Measurements from ENCODE around the gene SNX9. TPM values are rescaled to one million over a fixed set of nuclear protein-coding genes. Genes with fewer than 3 reads are reported as not detected.
"Not testable (repeated sequence)": the region's sequence is repeated elsewhere in the genome, so short reads cannot be mapped to it uniquely, and the experiment has no call there.

The SNX9 gene
- total RNA-seq, 2 experiments from 2014 or later: 63.4 to 64.4 TPM

DNA sequence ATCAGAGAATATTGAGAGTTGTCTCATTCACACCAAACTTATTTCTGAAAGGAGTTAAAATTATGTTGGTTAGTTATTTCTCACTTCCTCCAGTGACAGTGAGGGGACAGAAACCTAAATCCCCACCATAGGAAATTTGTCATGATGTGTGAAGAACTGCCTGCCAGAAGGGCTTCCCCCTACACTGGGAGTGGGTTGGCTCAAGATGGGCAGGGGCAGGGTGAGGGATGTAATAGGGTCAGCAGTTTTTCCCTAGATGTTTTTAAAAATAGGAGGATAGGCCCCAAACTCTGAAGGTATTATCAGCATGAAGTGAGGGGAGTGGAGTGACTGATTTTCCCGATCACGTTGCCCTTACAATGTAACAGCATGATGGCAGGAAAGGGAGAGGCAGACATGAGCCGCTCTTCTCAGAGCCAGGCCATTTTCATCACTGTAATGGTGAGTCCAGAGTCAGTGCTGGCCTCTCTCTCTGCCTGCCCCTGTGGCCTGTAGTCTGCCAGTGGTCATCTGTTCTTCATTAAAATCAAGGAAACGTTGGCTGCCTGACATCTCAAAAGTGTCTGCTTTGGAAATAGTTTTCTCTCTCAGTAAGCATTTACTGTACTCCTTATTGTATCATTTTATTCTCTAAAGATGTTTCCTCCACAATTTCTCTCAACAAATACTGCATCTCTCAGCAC is 98.8 kb downstream of the SNX9 start:
- Mint-ChIP-seq H3K9me3 (no peaks in the 10 kb centered on the region), H3K27me3 (no peaks in the 10 kb centered on the region), H3K4me1 (peaks cover 15% of the 10 kb centered on the region), H3K27ac (no peak overlapping the region), H3K36me3 (peaks cover 61% of the 10 kb centered on the region), H3K4me3 (no peak overlapping the region)
- no peak for DNase-seq

- Mint-ChIP-seq H3K9me3 (no peaks in the 10 kb centered on the region), H3K4me1 (peaks cover 11% of the 10 kb centered on the region), H3K36me3 (peaks cover 49% of the 10 kb centered on the region), H3K4me3 (no peak overlapping the region), H3K27ac (no peak overlapping the region), H3K27me3 (no peaks in the 10 kb centered on the region)
- no peak for DNase-seq
Measured at GRCh38 chr6:157925771-157926170, 102.7 kb downstream of the SNX9 start.

GRCh38 chr6:157927011-157927410 is 104.0 kb downstream of the SNX9 start:
- peaks cover 8% of the 10 kb centered on the region for H3K4me1 Mint-ChIP-seq
- H3K9me3 Mint-ChIP-seq: no peaks in the 10 kb centered on the region
- H3K4me3 Mint-ChIP-seq: no peak overlapping the region
- DNase-seq: no peak
- peaks cover 42% of the 10 kb centered on the region for H3K36me3 Mint-ChIP-seq
- H3K27ac Mint-ChIP-seq: no peak overlapping the region
- no peaks in the 10 kb centered on the region for H3K27me3 Mint-ChIP-seq

- H3K4me1 Mint-ChIP-seq: peaks cover 5% of the 10 kb centered on the region
- H3K27ac Mint-ChIP-seq: no peak overlapping the region
- H3K4me3 Mint-ChIP-seq: no peak overlapping the region
- no peaks in the 10 kb centered on the region for H3K9me3 Mint-ChIP-seq
- no peaks in the 10 kb centered on the region for H3K27me3 Mint-ChIP-seq
- no peak for DNase-seq
- H3K36me3 Mint-ChIP-seq: peaks cover 35% of the 10 kb centered on the region
Measured at GRCh38 chr6:157928428-157928827, 105.4 kb downstream of the SNX9 start.

- Mint-ChIP-seq H3K27ac (no peak overlapping the region), H3K27me3 (no peaks in the 10 kb centered on the region), H3K4me3 (no peak overlapping the region), H3K9me3 (no peaks in the 10 kb centered on the region), H3K36me3 (peaks cover 32% of the 10 kb centered on the region), H3K4me1 (no peaks in the 10 kb centered on the region)
- no peak for DNase-seq
Measured at GRCh38 chr6:157929076-157929475, 106.0 kb downstream of the SNX9 start.

GRCh38 chr6:157929765-157930319 is 106.8 kb downstream of the SNX9 start:
- Mint-ChIP-seq H3K4me1 (no peaks in the 10 kb centered on the region), H3K27me3 (no peaks in the 10 kb centered on the region), H3K4me3 (no peak overlapping the region), H3K27ac (no peak overlapping the region), H3K36me3 (peaks cover 25% of the 10 kb centered on the region), H3K9me3 (no peaks in the 10 kb centered on the region)
- DNase-seq: no peak

DNA sequence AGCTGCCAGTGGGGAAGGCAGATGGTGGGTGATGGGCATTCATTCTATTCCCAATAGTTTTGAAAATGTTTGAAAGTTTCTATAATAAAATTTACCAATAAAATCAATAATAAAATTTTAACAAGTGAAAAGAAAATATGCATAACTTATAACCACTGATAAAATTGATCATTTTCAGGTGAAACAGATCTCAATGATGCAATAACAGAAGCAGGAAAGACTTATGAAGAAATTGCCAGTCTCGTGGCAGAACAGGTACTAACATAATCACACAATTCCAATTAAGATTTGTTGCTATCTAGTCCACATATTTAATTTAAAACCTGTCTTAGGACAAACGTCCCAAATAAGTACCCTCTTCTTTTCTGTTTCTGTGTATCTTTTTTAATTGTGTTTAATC is 112.7 kb downstream of the SNX9 start:
- H3K27me3 Mint-ChIP-seq: no peaks in the 10 kb centered on the region
- no peak overlapping the region for H3K4me3 Mint-ChIP-seq
- no peak overlapping the region for H3K27ac Mint-ChIP-seq
- no peak for DNase-seq
- peaks cover 26% of the 10 kb centered on the region for H3K36me3 Mint-ChIP-seq
- H3K9me3 Mint-ChIP-seq: no peaks in the 10 kb centered on the region
- H3K4me1 Mint-ChIP-seq: peaks cover 7% of the 10 kb centered on the region

DNA sequence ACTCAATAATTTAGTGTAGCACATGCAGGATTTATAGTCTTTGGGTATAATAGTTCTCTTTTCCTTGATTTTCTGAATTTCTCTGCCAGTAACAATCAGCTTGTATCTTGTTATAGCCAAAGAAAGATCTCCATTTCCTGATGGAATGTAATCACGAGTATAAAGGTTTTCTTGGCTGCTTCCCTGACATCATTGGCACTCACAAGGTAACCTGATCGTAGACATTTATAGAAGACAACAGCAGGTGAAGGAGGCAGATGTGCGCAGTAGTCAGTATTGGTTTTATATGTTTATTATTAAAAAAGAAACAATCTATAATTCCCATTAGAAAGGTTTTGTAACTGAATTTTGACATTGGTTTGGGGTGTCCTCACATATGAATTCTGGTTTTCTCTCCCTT is 114.3 kb downstream of the SNX9 start:
- Mint-ChIP-seq H3K9me3 (no peaks in the 10 kb centered on the region), H3K4me3 (no peak overlapping the region), H3K4me1 (peaks cover 11% of the 10 kb centered on the region), H3K27ac (no peak overlapping the region), H3K27me3 (no peaks in the 10 kb centered on the region), H3K36me3 (peaks cover 33% of the 10 kb centered on the region)
- DNase-seq: no peak

GRCh38 chr6:157937916-157938315 is 114.9 kb downstream of the SNX9 start:
- Mint-ChIP-seq H3K27me3 (no peaks in the 10 kb centered on the region), H3K4me3 (no peak overlapping the region), H3K4me1 (peaks cover 13% of the 10 kb centered on the region), H3K9me3 (no peaks in the 10 kb centered on the region), H3K27ac (no peak overlapping the region), H3K36me3 (peaks cover 36% of the 10 kb centered on the region)
- DNase-seq: no peak

GRCh38 chr6:157940375-157941036 is 117.5 kb downstream of the SNX9 start:
- not testable (repeated sequence) for H3K27me3 Mint-ChIP-seq, H3K4me3 Mint-ChIP-seq, H3K9me3 Mint-ChIP-seq
- peak; percentile 34 for DNase-seq
- Mint-ChIP-seq H3K27ac (peak overlapping the region; percentile 44), H3K4me1 (peaks cover 29% of the 10 kb centered on the region), H3K36me3 (peaks cover 51% of the 10 kb centered on the region)

GRCh38 chr6:157941101-157941863 is 118.2 kb downstream of the SNX9 start:
- Mint-ChIP-seq H3K4me3 (no peak overlapping the region), H3K9me3 (no peaks in the 10 kb centered on the region), H3K36me3 (peaks cover 55% of the 10 kb centered on the region), H3K4me1 (peaks cover 36% of the 10 kb centered on the region), H3K27ac (no peak overlapping the region), H3K27me3 (no peaks in the 10 kb centered on the region)
- DNase-seq: no peak

DNA sequence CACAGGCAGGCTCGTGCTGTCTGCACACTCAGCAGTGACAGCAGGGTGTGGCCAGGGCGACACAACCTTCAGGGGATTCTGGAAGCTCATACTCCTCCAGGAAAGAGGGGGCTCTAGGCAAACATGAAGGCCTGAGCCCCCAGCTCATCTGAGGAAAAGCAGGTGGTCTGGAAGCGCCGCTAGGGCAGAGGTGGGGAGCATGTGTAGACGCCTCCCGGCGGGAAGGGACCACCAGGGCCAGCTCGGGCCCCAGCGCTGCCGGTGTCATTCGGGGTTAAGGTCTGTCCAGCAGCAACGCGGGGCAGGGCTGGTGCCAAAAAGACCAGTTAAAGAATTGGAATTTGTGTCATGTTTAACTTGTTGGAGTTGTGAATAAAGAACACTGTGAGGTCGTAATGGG is 119.3 kb downstream of the SNX9 start:
- Mint-ChIP-seq H3K9me3 (no peaks in the 10 kb centered on the region), H3K27me3 (no peaks in the 10 kb centered on the region), H3K4me1 (peaks cover 46% of the 10 kb centered on the region), H3K4me3 (no peak overlapping the region), H3K27ac (peak overlapping the region; percentile 66), H3K36me3 (peaks cover 65% of the 10 kb centered on the region)
- DNase-seq: no peak

GRCh38 chr6:157943249-157943963 is 120.4 kb downstream of the SNX9 start:
- Mint-ChIP-seq H3K27me3 (no peaks in the 10 kb centered on the region), H3K36me3 (peaks cover 71% of the 10 kb centered on the region), H3K4me1 (peaks cover 47% of the 10 kb centered on the region), H3K9me3 (peaks cover 2% of the 10 kb centered on the region), H3K4me3 (no peak overlapping the region), H3K27ac (peak overlapping the region; percentile 47)
- DNase-seq: no peak

DNA sequence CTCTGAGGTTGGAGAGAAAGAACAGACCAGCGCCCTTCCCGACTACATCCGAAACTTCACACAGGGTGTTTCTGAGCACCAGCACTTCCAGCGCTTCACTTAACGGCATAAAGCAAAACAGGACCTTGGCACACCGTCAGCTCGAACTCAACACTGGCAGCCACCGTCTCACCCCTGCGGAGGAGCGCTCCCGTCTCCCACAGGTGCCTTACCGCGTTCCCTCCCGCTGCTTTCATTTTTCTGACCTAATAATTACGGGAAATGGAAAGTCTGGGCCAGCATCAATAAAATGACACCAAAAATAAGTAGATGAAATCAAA is 120.9 kb downstream of the SNX9 start:
- Mint-ChIP-seq H3K4me3 (no peak overlapping the region), H3K9me3 (peaks cover 6% of the 10 kb centered on the region), H3K4me1 (peaks cover 47% of the 10 kb centered on the region), H3K27ac (peak overlapping the region; percentile 47), H3K36me3 (peaks cover 73% of the 10 kb centered on the region), H3K27me3 (no peaks in the 10 kb centered on the region)
- DNase-seq: no peak

All from activated naive CD8-positive, alpha-beta T cell treated with anti-CD3 and anti-CD28 coated beads for 36 hours (primary cell).